Body of pancreas (tissue), 4 donors: Measurements from ENCODE around the gene RETREG1. TPM values are rescaled to one million over a fixed set of nuclear protein-coding genes. Genes with fewer than 3 reads are reported as not detected.

Experiments used
- ATAC-seq: fragments of 150-250 bp; one replicate; pipeline ENCODE4 v1.9.1; 2016
- DNase-seq, 4 donors: peaks; one replicate each; pipeline ENCODE4 v3.0.0-alpha.2; 2019
- H3K27ac ChIP-seq, 4 donors: fragments of 200-600 bp; sonication (generic); 1 replicate in 3 of 4; 2 replicates in 1 of 4; pipeline versions ENCODE4 v1.5.1 to v1.6.1; 2016 to 2019; ENCODE audit warnings: mild to moderate bottlenecking in 1 of 4, mixed read lengths in 1 of 4, moderate library complexity in 1 of 4
- H3K27me3 ChIP-seq, 2 donors: fragments of 200-600 bp; sonication (generic); one replicate each; pipeline ENCODE4 v1.6.0; 2016; ENCODE audit warnings: mild to moderate bottlenecking in 1 of 2
- H3K36me3 ChIP-seq, 2 donors: fragments of 200-600 bp; sonication (generic); replicated peaks in 1 of 2; 2 replicates each; pipeline ENCODE4 v1.5.1; 2016; ENCODE audit warnings: low read depth in 2 of 2; ENCODE audit not compliant: insufficient read depth in 1 of 2
- H3K4me1 ChIP-seq: fragments of 200-600 bp; sonication (generic); one replicate; pipeline ENCODE4 v1.6.0; 2016
- H3K4me3 ChIP-seq, 2 donors: fragments of 200-600 bp; sonication (generic); 1 replicate in 1 of 2; 2 replicates in 1 of 2; pipeline ENCODE4 v1.5.1; 2016 to 2019
- H3K9me3 ChIP-seq, 3 donors: fragments of 200-600 bp; sonication (generic); 1 replicate in 2 of 3; 2 replicates in 1 of 3; pipeline ENCODE4 v1.5.1; 2016
- CTCF ChIP-seq, 7 experiments: fragments of 450-650 bp in 4 of 7; fragments of 200-600 bp in 3 of 7; sonication (generic) in 3 of 7; IDR thresholded peaks; one replicate each; pipeline ENCODE4 v1.5.1; 2016 to 2019; ENCODE audit warnings: antibody characterized with exemption in 7 of 7
- POLR2A ChIP-seq, 3 donors: fragments of 450-650 bp; IDR thresholded peaks; one replicate each; pipeline ENCODE4 v1.6.1; 2016; ENCODE audit warnings: antibody characterized with exemption in 3 of 3, mild to moderate bottlenecking in 2 of 3
- WGBS, 2 donors: methylation state at CpG; one replicate each; pipeline ENCODE4 v1.1.5; 2017; 5-methylcytosine and 5-hydroxymethylcytosine counted together
- intact Hi-C: fragments of 100-400 bp; cut with DNase I; formaldehyde crosslinking; loops from one replicate; pipeline ENCODE4 v1.15.1; 2023
- total RNA-seq, 2 donors: library from RNA; depleted of rRNA; stranded (reverse); fragments of >200 nt; gene quantifications; one replicate each; pipeline ENCODE4 v1.1.0, GENCODE V29; 2016

Gene RETREG1
- total RNA-seq, 2 donors from 2014 or later = 11.9 to 16.8 TPM

GRCh38 chr5:16505904-16506303 is 110.9 kb downstream of the RETREG1 start:
- TF ChIP-seq CTCF (IDR thresholded peaks at IDR 0.05) (no peak), POLR2A (IDR thresholded peaks at IDR 0.05) (no peak)
- Histone ChIP-seq H3K9me3 (no peaks in the 10 kb centered on the region), H3K27me3 (no peaks in the 10 kb centered on the region), H3K4me3 (no peak overlapping the region), H3K36me3 (no peaks in the 10 kb centered on the region), H3K27ac (peak overlapping the region; percentile 80 to 94 (median 90)), H3K4me1 (peaks cover 61% of the 10 kb centered on the region)
- intact Hi-C loops = no loop called here
- 37 to 44% methylated on average over 5 to 6 of the region's 6 CpGs for WGBS, 2 donors
- peak in 1 of 4 donors; percentile 41 for DNase-seq
- ATAC-seq = no peak

GRCh38 chr5:16505140-16505891 is 111.5 kb downstream of the RETREG1 start:
- peak in 3 of 4 donors; percentile 40 to 51 (median 43) for DNase-seq
- no peak overlapping the region for H3K4me3 ChIP-seq
- no peaks in the 10 kb centered on the region for H3K27me3 ChIP-seq
- H3K4me1 ChIP-seq = peaks cover 66% of the 10 kb centered on the region
- ATAC-seq = peak; percentile 6
- no peak for TF ChIP-seq CTCF (IDR thresholded peaks at IDR 0.05)
- TF ChIP-seq POLR2A (IDR thresholded peaks at IDR 0.05) = peak in 1 of 3 donors; percentile 12
- WGBS, 2 donors = 43 to 57% methylated on average over 17 of the region's 17 CpGs
- H3K36me3 ChIP-seq = no peaks in the 10 kb centered on the region
- no peaks in the 10 kb centered on the region for H3K9me3 ChIP-seq
- peak overlapping the region; percentile 80 to 94 (median 90) for H3K27ac ChIP-seq
- intact Hi-C loops = no loop called here

GRCh38 chr5:16504571-16504970 is 112.2 kb downstream of the RETREG1 start:
- H3K9me3 ChIP-seq = no peaks in the 10 kb centered on the region
- peak overlapping the region; percentile 80 to 94 (median 90) for H3K27ac ChIP-seq
- TF ChIP-seq POLR2A (IDR thresholded peaks at IDR 0.05) (peak in 2 of 3 donors; percentile 16 to 42), CTCF (IDR thresholded peaks at IDR 0.05) (no peak)
- no peaks in the 10 kb centered on the region for H3K36me3 ChIP-seq
- no peak overlapping the region for H3K4me3 ChIP-seq
- 46 to 63% methylated on average over 10 of the region's 10 CpGs for WGBS, 2 donors
- DNase-seq (peak in 3 of 4 donors; percentile 20 to 34 (median 33)), ATAC-seq (no peak)
- no peaks in the 10 kb centered on the region for H3K27me3 ChIP-seq
- intact Hi-C loops = no loop called here
- peaks cover 64% of the 10 kb centered on the region for H3K4me1 ChIP-seq

GRCh38 chr5:16502866-16503265 is 113.9 kb downstream of the RETREG1 start:
- peak overlapping the region; percentile 75 to 94 (median 84) for H3K27ac ChIP-seq
- WGBS, 2 donors = 20 to 31% methylated on average over 3 of the region's 3 CpGs
- no peaks in the 10 kb centered on the region for H3K27me3 ChIP-seq
- TF ChIP-seq CTCF (IDR thresholded peaks at IDR 0.05) (no peak), POLR2A (IDR thresholded peaks at IDR 0.05) (no peak)
- ATAC-seq (peak; percentile 50), DNase-seq (peak in 2 of 4 donors; percentile 38 to 51)
- peaks cover 61% of the 10 kb centered on the region for H3K4me1 ChIP-seq
- no peak overlapping the region for H3K4me3 ChIP-seq
- H3K36me3 ChIP-seq = no peaks in the 10 kb centered on the region
- intact Hi-C loops = no loop called here
- H3K9me3 ChIP-seq = no peaks in the 10 kb centered on the region
